Vagina (tissue), 2 donors: ENCODE measurements around the gene CANX. TPM values are rescaled to one million over a fixed set of nuclear protein-coding genes. Genes with fewer than 3 reads are reported as not detected.

Experiments used
- DNase-seq, 2 donors: peaks; one replicate each; pipeline ENCODE4 v3.0.0-alpha.2; 2017; ENCODE audit errors: extremely low spot score in 2 of 2
- H3K27ac ChIP-seq: fragments of 200-600 bp; sonication (generic); one replicate; pipeline ENCODE4 v1.5.1; 2019
- H3K27me3 ChIP-seq: fragments of 200-600 bp; sonication (generic); one replicate; pipeline ENCODE4 v1.5.1; 2019
- H3K36me3 ChIP-seq, 2 donors: fragments of 200-600 bp; sonication (generic); one replicate each; pipeline ENCODE4 v1.5.1; 2017 to 2019
- H3K4me1 ChIP-seq: fragments of 200-600 bp; sonication (generic); one replicate; pipeline ENCODE4 v1.5.1; 2019
- H3K4me3 ChIP-seq, 2 donors: fragments of 200-600 bp; sonication (generic); 1 replicate in 1 of 2; 2 replicates in 1 of 2; pipeline ENCODE4 v1.5.1; 2016 to 2019
- H3K9me3 ChIP-seq: fragments of 200-600 bp; sonication (generic); one replicate; pipeline ENCODE4 v1.5.1; 2019
- POLR2A ChIP-seq, 2 donors: fragments of 450-650 bp; IDR thresholded peaks; one replicate each; pipeline ENCODE4 v1.6.1; 2017; ENCODE audit warnings: antibody characterized with exemption in 2 of 2, mild to moderate bottlenecking in 2 of 2, moderate library complexity in 2 of 2
- POLR2AphosphoS5 ChIP-seq, 2 donors: sonication (generic); formaldehyde crosslinking; IDR thresholded peaks; one replicate each; pipeline ENCODE4 v1.9.0; 2017; ENCODE audit warnings: antibody characterized with exemption in 2 of 2, mild to moderate bottlenecking in 2 of 2, low read depth in 1 of 2; ENCODE audit not compliant: insufficient read depth in 1 of 2
- intact Hi-C: fragments of 100-400 bp; cut with DNase I; formaldehyde crosslinking; loops from one replicate; pipeline ENCODE4 v1.15.1; 2023
- total RNA-seq: library from RNA; depleted of rRNA; stranded (reverse); fragments of >200 nt; gene quantifications from one replicate; pipeline ENCODE4 v1.2.3, GENCODE V29; 2016
- TF ChIP-seq, protein P1 (sequence below), 3 experiments: fragments of 450-650 bp in 2 of 3; fragments of 200-600 bp in 1 of 3; sonication (generic) in 1 of 3; IDR thresholded peaks; one replicate each; pipeline ENCODE4 v1.5.1; 2017 to 2019; ENCODE audit warnings: antibody characterized with exemption in 3 of 3, mild to moderate bottlenecking in 2 of 3, moderate library complexity in 2 of 3

Gene CANX
- total RNA-seq, 1 donor from 2014 or later = 208 TPM

- H3K36me3 ChIP-seq = no peaks in the 10 kb centered on the region
- TF ChIP-seq, protein P1, sequence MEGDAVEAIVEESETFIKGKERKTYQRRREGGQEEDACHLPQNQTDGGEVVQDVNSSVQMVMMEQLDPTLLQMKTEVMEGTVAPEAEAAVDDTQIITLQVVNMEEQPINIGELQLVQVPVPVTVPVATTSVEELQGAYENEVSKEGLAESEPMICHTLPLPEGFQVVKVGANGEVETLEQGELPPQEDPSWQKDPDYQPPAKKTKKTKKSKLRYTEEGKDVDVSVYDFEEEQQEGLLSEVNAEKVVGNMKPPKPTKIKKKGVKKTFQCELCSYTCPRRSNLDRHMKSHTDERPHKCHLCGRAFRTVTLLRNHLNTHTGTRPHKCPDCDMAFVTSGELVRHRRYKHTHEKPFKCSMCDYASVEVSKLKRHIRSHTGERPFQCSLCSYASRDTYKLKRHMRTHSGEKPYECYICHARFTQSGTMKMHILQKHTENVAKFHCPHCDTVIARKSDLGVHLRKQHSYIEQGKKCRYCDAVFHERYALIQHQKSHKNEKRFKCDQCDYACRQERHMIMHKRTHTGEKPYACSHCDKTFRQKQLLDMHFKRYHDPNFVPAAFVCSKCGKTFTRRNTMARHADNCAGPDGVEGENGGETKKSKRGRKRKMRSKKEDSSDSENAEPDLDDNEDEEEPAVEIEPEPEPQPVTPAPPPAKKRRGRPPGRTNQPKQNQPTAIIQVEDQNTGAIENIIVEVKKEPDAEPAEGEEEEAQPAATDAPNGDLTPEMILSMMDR (IDR thresholded peaks at IDR 0.05) = no peak
- TF ChIP-seq POLR2A (IDR thresholded peaks at IDR 0.05) (no peak), POLR2AphosphoS5 (IDR thresholded peaks at IDR 0.05; ENCODE audit: insufficient read depth in 1 of 2, low read depth in 1 of 2) (no peak)
- no peak for DNase-seq
- no peaks in the 10 kb centered on the region for H3K27me3 ChIP-seq
- H3K4me1 ChIP-seq = peaks cover 65% of the 10 kb centered on the region
- H3K4me3 ChIP-seq = no peak overlapping the region
- H3K9me3 ChIP-seq = no peaks in the 10 kb centered on the region
- no peak overlapping the region for H3K27ac ChIP-seq
- intact Hi-C loops = loop anchor here (5.0 to 10.0 kb wide), 2 partner anchors 37 to 95 kb away; partner anchors contain the start of gene MRNIP
These were observed 61.1 kb downstream of the CANX start for GRCh38 chr5:179759581-179760551.

DNA sequence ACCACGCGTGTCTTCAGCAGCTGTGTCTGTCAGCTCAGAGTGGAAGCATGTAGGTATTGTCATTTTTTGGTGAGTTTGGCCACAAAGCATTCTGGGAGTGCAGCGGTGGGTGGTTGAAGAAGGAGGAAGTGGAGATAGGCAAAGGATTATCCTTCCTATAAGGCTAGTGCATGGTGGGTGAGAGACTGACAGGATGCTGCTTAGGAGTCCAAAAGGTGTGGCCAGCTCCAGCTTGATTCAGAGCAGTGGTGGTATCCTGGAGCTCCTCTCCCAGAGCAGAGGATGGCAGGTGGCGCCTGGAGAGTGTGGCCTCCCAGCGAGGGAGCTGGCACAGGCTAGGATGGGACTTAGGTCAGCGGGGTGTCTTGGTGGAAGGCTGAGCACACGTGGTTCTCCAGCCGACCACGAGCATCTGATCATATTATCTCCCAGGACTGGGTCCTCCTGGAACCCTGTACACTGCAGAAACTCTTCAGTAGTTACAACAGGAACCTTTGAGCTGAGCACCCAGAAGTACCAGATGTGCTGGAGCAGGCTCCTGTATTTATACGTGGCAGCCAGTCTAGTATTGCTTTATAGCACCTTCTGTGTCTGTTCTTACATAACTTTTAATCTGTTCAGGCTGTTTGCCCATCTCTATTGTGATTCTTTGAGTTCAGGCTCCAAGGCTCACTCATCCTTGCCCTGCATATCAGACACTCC, 63.5 kb downstream of the CANX start:
- Histone ChIP-seq H3K9me3 (no peaks in the 10 kb centered on the region), H3K36me3 (peaks cover 0 to 19% of the 10 kb centered on the region in 2 donors), H3K27ac (peak overlapping the region; percentile 53), H3K4me3 (no peak overlapping the region), H3K4me1 (peaks cover 73% of the 10 kb centered on the region), H3K27me3 (no peaks in the 10 kb centered on the region)
- intact Hi-C loops = loop anchor here (5.0 kb wide), 1 partner anchor 35 kb away; no protein-coding TSS in a partner anchor
- no peak for DNase-seq
- TF ChIP-seq, protein P1 (IDR thresholded peaks at IDR 0.05) = no peak
- TF ChIP-seq POLR2AphosphoS5 (IDR thresholded peaks at IDR 0.05; ENCODE audit: insufficient read depth in 1 of 2, low read depth in 1 of 2) = no peak
- TF ChIP-seq POLR2A (IDR thresholded peaks at IDR 0.05) = no peak

GRCh38 chr5:179762781-179763176, 64.0 kb downstream of the CANX start:
- Histone ChIP-seq H3K27ac (peak overlapping the region; percentile 53), H3K27me3 (no peaks in the 10 kb centered on the region), H3K4me1 (peaks cover 73% of the 10 kb centered on the region), H3K36me3 (peaks cover 0 to 19% of the 10 kb centered on the region in 2 donors), H3K4me3 (no peak overlapping the region), H3K9me3 (no peaks in the 10 kb centered on the region)
- DNase-seq = no peak
- intact Hi-C loops = loop anchor here (5.0 kb wide), 1 partner anchor 35 kb away; no protein-coding TSS in a partner anchor
- TF ChIP-seq, protein P1 (IDR thresholded peaks at IDR 0.05) = no peak
- TF ChIP-seq POLR2A (IDR thresholded peaks at IDR 0.05) (no peak), POLR2AphosphoS5 (IDR thresholded peaks at IDR 0.05; ENCODE audit: insufficient read depth in 1 of 2, low read depth in 1 of 2) (no peak)

DNA sequence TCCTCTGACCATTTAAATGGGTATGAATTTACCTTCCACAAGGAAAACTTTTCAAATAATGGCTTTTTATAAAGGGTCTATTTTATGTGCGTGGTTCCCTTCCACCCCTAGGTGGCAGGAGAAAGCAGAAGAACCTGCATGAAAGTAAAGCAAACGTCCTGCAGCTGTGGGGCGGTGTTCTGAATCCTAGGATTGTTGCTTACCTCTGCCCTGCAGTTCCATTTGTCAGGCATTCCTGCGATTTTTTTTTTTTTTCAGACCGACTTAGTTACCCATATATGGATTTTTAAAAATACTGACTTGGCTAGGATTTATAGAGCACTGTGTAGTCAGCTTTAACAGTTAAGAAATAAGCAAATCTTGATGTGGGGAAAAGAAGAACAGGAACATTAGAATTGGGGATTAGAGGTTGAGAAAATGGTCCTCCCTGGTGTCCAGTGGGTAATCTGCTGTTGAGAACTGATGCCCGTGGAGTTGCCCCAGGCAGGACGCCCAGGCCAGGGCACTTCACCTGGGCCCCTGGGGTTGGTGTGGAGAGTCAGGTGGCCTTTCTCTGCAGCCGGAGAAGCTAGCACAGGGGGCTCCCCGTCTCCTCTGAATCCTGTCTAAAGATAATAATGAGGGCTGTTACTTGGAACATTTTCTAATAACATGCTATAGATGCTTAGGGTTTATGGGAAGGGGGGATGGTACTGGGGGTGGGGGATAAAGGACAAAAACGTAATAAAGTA, 64.6 kb downstream of the CANX start:
- intact Hi-C loops = loop anchor here (5.0 kb wide), 1 partner anchor 34 kb away; no protein-coding TSS in a partner anchor

More for the DNA sequence above, 64.6 kb downstream of the CANX start:
- TF ChIP-seq POLR2A (IDR thresholded peaks at IDR 0.05) = no peak
- TF ChIP-seq, protein P1 (IDR thresholded peaks at IDR 0.05) = peak; percentile 51 to 85 (median 77)
- TF ChIP-seq POLR2AphosphoS5 (IDR thresholded peaks at IDR 0.05; ENCODE audit: insufficient read depth in 1 of 2, low read depth in 1 of 2) = peak in 1 of 2 donors; percentile 81
- Histone ChIP-seq H3K4me1 (peaks cover 73% of the 10 kb centered on the region), H3K27ac (peak overlapping the region; percentile 53), H3K4me3 (no peak overlapping the region), H3K27me3 (no peaks in the 10 kb centered on the region), H3K9me3 (no peaks in the 10 kb centered on the region), H3K36me3 (peaks cover 0 to 19% of the 10 kb centered on the region in 2 donors)
- DNase-seq = no peak
